Thyroid gland (tissue), 4 donors: ENCODE results near the gene CTDSPL.

Experiments used
- POLR2A ChIP-seq, 2 donors: fragments of 450-650 bp; IDR thresholded peaks; one replicate each; pipeline ENCODE4 v1.6.1; 2017; ENCODE audit warnings: antibody characterized with exemption in 2 of 2, mild to moderate bottlenecking in 2 of 2, moderate library complexity in 1 of 2
- TF ChIP-seq, protein P1 (sequence below), 6 experiments: fragments of 200-600 bp in 3 of 6; fragments of 450-650 bp in 3 of 6; sonication (generic) in 3 of 6; IDR thresholded peaks; one replicate each; pipeline ENCODE4 v1.5.1; 2016 to 2019; ENCODE audit warnings: antibody characterized with exemption in 6 of 6, mild to moderate bottlenecking in 2 of 6, inconsistent platforms in 1 of 6, moderate library complexity in 1 of 6

DNA sequence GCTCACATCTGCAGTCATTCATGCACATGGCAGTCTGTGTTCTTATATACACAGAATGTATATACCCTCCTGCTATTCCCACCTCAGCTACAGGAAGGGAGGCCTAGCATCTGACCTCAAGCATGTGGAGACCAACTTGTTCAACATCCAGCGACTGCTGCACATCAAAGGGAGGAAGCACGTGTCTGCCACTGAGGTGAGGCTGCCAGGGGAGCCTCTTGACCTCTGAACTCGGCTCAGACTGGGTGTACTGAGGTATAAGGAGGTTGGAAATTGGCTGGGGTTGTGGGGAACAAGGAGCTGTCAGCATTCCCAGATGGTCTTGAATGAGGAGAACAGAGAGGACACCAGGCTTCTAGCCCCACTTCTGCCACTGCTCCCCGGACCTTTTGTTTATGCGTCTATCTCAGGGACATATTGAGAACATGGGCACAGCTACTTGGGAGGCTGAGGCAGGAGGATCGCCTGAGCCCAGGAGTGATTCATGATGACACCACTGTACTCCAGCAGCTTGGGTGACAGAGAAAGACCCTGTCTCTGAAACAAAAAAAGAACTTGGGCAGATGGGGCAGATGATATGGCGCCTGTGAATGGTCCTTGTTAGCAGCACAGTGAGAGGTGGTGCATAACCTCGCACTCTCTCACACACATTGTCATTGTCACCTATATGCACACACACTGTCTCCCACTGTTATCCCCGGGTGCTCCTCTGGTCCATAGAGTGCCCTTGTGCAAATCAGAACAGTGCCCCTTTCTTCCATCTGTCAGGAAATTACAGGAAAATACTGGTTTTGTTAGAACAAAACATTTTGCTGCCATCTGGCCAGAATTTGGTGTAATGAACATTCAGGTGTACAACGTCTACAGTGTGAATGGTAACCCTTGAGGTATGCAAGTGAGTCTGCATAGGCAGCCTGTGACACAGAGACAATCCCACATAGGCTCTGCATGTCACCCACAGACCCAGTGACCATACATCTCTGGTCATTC lies 134.3 kb downstream of the CTDSPL start:
- TF ChIP-seq POLR2A (IDR thresholded peaks at IDR 0.05) = no peak
- TF ChIP-seq, protein P1, sequence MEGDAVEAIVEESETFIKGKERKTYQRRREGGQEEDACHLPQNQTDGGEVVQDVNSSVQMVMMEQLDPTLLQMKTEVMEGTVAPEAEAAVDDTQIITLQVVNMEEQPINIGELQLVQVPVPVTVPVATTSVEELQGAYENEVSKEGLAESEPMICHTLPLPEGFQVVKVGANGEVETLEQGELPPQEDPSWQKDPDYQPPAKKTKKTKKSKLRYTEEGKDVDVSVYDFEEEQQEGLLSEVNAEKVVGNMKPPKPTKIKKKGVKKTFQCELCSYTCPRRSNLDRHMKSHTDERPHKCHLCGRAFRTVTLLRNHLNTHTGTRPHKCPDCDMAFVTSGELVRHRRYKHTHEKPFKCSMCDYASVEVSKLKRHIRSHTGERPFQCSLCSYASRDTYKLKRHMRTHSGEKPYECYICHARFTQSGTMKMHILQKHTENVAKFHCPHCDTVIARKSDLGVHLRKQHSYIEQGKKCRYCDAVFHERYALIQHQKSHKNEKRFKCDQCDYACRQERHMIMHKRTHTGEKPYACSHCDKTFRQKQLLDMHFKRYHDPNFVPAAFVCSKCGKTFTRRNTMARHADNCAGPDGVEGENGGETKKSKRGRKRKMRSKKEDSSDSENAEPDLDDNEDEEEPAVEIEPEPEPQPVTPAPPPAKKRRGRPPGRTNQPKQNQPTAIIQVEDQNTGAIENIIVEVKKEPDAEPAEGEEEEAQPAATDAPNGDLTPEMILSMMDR (IDR thresholded peaks at IDR 0.05) = no peak
